GM19452 (cell line): ENCODE data around the gene SGF29.
"Not testable (repeated sequence)": the region's sequence is repeated elsewhere in the genome, so short reads cannot be mapped to it uniquely, and the experiment has no call there.

Source experiments
- ATAC-seq: cut with Tn5 transposase; IDR thresholded peaks from one replicate; pipeline ENCODE4 v1.9.1; 2021; ENCODE audit not compliant: unreplicated experiment

Gene SGF29

DNA sequence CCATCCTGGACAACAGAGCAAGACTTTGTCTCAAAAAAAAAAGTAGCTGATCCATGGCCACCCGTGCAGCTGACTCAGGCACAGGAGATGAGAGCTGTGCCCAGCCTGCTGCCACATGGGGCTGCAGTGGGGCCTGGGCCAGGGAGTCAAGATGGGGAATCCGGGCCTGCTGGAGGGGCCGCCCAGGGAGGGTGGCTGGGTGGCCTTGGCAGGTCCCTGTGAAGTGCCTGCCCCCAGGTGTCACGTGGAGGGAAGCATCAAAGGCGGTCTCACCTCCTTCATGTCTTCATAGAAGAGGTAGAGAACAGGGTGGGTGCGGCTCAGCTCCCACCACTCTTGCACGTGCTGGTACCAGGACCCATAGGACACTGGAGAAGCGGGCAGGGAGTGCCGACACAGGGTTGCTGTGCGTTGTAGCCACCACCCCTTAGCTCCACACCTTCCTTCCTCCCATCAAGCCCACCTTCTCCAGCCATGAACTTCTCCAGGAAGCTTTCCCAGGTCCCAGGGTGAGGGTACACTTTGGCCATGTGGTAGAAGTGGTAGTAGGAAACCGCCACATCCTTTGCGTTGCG is 39.3 kb downstream of the SGF29 start:
- ATAC-seq = no peak

DNA sequence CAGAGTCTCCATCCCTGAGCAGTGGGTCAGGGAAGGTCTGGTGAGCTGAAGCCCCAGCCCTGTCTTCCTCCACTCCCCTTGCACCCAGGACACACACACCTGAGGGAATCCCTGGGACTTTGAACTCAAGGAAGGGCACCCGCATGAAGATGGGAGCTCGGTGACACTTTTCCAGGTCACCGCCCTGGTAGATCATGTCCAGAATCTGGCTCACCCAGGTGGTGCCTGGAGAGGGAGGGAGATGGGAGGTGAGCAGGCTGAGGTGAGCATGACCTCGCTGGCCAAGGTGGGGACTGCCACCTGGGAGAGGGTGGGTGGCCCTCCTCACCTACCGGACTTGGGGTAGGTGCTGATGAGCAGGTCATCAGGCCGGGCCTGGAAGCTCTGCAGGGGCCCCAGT is 41.7 kb downstream of the SGF29 start:
- ATAC-seq = not testable (repeated sequence)

DNA sequence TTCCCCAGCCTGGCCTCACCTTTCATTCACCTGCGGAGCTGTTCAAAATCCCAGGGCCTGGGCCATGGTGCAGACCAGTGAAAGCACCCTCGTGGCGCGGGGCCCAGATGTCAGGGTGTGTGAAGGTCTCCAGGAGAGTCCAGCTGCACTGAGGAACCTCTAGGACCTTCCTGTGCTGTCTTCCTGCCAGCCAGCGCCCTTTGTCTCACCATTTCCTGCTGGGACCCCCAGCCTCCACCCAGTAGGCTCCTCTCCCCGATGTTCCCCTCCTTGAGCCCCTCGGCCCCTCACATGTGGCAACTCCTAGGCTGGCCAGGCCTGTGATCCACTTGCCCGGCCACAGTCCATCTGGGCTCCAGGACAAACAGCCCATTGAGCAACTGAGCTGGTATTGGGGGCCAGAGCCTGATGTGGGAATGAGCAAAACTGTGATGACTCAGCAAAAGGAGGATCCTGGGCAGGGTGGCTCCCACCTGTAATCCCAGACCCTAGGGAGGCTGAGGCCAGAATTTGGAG is 42.5 kb downstream of the SGF29 start:
- ATAC-seq = no peak

DNA sequence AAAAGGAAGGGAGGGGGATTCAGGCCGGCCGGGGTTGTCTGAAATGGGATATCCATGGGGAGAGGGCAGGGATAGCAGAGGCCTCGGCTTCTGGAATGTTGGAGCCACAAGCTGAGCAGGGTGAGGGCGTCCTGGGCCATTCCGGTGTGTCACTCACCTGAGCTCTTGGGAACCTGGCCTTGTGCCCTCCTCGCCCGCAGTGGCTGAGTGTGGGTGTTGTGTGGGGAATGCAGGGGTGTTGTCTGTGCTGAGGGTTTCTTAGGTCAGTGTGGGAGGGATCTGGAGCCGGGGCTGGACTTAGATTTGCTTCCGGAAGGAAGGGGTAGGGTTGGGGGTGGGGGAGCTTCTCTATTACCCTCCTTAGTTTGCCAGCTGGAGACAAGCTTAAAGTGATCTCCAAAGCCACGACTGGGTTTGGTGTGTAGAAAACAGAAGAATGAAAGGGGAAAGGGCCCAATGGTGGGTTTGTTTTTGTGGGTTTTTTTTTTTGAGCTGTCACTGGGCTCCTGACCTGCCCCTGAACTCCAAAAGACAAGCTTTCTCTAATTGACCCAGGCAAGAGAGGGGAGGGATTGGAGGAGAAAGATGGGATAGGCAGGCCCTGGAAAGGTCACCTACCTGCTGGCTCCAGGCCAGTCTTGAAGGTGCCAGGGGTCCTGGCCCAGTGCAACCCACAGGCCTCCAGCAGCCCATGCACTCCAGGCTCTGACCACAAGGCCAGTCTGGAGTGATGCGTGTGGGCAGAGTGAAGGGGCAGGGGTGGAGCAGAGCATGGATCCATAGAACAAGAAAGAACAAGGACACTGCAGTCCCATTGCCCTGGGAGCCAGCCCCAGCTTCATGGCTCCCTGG is 43.3 kb downstream of the SGF29 start, which contains the start of gene SULT1A2:
TSS of gene SULT1A2 (minus strand) at position 211 of the 852 bp plus-strand sequence. CDS start 1,120 bp downstream, outside the sequence.
- ATAC-seq = no peak

DNA sequence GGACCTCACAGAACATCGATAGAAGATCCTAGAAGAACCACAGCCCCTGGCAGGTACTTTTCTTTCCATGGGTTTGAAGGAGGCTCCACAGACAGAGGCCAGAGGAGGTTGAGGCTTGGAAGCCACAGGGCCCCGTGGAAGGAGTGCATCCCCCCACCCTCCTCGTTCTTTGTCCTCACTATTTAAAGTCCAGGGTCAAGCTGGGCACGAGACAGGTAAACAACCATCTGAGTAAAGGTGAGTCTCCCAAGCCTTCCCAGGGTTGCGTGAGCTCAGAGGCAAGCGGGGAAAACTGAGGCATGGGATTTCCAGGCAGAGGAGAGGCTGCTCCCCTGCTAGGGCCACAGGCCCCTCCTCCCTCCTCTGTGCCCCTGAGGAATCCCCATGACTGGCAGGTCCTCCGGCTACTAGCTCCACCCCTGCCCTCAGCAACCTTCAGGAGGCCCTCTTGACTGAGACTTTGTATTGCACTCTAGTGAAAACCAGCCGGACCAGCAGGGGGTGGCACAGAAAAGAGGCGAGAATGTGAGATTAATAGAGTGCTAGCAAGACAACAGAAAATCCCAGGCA is 44.1 kb downstream of the SGF29 start:
- ATAC-seq = no peak

DNA sequence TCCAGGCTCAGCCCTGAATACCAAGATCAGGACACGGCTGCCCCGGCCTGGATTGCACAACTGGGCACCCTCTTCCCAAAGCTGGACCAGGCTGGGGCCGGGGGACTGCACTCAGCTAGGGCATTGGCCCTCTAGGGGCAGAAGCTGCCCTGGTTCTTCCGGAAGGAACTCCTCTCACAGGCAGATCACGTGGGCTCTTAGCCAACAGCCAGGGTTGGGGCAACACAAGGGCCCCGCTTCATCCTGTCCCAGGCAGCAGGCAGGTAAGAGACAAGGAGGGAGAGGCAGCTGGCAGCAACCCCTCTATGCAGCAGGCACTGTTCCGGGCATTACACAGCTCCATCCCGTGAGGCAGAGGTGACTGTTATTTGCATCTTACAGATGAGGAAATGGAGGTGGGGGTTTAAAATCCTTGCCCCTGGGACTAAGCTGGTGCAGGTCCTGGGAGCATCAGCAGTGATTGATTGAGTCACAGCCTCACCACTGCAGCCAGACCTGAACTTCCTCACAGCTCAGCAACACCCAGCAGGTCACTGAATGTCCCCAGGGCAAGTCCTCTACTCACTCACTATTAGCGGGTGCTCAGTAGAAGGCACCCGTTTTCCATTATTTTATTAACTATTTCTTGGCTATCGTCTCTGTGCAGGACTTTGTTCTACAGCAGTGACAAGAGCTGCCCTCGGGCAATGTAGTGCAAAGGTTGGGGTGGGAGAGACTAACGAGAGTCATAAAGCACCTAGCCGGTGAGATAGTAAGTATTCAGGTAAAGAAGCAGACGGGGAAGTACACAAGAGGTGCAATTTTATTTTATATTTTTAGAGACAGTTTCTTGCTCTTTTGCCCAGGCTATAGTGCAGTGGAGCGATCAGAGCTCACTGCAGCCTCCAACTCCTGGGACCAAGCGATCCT is 45.9 kb downstream of the SGF29 start:
- ATAC-seq = peak; percentile 56

DNA sequence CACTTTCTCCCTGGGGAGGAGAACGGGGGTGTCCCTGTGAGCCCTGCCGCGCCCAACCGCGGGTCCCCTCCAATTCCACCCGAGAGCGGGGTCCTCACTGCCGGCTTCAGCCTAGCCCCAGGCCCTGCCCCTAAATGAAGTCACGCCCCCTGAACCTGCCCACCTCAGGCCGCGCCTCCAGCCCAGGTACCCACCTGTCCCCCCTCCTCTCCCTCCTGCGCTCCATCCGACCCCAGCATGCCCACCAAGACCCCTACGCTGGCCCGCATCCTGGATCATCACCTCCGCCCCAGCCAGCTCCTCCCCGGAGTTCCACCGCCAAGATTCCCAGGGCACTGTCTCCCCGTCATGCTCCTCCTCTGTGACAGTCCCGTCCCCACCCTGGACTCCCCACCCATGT is 47.2 kb downstream of the SGF29 start:
- not testable (repeated sequence) for ATAC-seq

DNA sequence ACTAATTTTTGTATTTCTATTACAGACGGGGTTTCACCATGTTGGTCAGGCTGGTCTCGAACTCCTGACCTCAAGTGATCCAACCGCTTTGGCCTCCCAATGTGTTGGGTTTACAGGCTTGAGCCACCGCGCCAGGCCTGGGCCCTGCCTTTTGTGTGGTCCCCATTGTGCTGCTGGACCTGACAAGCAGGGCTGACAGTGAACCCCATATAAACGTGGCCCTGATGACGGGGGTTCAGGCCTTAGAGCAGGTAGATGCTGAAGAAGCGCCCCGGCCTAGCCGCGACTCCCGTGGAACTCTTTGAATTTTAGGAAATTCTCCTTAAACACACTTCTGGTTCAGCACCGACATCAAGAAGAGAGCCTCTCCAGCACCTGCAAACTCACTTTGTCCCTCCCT is 47.9 kb downstream of the SGF29 start:
- not testable (repeated sequence) for ATAC-seq

DNA sequence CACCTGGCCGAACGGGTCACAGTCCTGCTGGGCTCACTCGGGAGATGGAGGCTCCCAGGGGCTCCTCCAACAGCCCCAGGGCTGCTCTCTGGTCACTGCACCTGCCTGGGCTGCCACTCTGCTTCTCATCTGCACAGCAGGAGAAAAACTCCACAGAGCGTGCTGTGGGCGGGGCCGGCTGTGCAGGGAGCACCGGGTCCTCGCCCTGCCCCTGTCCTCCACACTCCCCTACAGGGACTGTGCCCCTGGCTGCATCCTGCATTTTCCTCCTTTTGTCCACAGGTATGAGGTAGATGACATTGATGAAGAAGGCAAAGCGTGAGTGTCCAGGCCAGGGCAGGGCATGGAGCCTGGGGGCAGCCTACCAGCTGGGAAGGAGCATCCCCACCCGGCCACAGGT is 48.3 kb downstream of the SGF29 start:
- ATAC-seq = not testable (repeated sequence)

DNA sequence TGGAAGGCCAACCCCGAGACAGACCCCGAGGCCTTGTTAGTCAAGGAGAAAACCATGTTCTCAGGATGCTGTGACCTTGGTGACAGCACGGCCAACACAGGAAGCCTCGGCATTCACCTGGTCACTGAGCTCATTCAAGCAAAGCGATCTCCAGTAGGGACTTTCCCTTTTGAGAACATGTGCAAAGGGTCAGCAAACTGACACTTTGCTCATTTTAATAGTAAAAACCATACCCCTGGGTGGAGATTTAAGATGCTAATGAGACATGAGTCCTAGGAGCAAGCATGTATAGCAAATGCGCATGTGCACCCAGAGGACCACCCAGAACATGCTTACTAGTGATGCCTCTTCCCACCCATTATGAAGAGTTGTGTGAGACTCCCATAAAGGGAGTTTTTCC is 48.8 kb downstream of the SGF29 start:
- ATAC-seq = no peak

DNA sequence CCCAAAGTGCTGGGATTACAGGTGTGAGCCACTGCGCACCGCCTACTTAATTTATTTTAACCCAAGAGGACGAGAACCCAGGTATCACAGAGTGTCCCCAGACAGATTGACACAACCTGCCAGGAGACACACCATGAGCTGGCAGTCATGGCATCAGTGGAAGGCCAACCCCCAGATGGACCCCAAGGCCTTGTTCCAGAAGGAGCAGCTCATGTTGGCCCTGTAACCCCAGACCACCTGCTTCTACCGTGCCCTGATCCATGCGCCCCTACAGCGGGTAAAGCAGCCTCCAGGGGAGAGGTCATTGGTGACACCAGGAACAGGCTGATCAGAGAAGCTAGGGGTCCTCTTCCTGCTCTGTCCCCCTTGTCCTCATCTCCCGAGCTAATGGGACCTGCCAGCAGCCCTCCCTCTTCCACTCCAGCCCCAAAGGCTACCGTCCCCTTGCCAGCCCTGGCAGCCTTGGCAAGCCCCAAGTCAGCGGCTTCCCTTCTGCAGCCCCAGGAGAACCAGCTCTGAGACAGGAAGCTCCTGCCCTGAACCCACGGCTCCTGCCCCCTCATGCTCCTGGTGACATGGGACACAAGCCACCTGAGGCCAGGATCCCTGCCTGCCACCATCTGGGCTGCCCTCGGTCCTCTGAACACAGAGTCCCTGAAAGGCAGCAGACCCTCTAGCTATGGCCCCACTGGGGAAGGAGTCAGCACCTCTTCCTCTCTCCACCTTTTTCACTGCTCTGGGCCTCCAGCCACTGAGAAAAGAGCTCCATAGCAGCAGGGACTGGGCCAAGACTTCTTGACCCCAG is 49.9 kb downstream of the SGF29 start:
- ATAC-seq = no peak

DNA sequence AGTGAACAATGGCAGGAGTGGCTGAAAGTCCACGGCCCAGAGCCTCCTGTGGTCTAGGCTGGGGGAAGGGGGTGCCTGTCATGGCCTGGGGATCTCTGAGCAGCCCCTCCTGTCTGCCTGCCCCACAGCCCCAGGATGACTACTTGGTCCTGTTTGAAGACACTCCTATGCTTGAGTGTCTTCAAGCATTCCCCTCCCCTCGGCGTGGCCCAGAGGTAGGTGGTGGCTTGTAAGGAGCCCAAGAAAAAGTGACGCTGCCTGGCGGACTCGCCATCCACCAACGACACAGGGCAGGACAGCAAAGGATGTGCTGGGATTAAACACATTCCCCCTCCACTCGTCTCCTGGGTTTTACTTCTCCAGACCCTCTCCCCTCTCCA is 50.5 kb downstream of the SGF29 start:
- ATAC-seq = no peak

DNA sequence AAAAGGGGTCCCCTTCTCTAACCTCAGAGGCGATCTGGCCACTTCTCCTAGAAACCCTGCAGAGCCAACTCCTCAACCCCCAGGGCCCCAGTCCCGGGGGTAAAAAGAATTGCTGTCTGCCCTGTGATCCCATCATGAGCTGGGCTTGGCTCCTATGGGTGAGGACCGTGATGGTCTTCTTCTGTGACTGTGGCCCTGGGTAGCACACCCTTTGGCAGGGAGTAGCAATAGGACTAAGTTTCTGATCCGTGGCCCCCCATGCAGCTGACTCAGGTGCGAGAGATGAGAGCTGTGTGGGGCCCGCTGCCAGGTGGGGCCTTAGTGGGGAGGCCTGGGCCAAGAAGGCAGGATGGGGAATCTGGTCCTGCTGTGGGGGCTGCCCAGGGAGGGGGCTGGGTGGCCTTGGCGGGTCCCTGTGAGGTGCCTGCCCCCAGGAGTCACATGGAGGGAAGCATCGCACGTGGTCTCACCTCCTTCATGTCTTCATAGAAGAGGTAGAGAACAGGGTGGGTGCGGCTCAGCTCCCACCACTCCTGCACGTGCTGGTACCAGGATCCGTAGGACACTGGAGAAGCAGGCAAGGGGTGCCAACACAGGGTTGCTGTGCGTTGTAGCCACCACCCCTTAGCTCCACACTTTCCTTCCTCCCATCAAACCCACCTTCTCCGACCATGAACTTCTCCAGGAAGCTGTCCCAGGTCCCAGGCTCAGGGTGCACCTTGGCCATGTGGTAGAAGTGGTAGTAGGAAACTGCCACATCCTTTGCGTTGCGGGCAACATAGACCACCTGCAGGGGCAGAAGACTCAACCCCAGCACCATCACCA is 52.8 kb downstream of the SGF29 start:
- no peak for ATAC-seq

DNA sequence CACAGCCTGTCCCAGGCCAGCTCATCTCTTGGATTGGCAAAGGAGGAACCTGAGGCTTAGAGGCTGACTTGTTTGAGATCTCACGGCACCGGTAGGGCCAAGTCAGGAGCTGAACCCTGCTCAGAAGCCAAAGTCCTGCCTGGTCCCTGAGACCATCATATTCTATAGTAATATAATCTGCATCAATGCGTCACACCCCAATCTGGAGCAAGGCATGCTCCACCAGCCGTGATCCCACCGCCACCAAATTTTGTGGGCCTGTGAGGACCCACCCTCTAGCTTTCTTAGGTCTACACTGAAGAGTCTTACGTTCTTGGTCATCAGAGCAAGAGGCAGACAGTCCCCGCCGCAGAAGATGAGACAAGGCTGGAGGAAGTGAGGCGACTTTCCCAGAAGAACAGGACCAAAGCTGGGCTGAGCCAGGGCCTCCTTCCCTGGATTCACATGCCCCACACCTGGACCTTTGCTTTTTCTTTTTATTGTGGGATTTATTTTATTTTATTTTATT is 53.5 kb downstream of the SGF29 start:
- no peak for ATAC-seq

DNA sequence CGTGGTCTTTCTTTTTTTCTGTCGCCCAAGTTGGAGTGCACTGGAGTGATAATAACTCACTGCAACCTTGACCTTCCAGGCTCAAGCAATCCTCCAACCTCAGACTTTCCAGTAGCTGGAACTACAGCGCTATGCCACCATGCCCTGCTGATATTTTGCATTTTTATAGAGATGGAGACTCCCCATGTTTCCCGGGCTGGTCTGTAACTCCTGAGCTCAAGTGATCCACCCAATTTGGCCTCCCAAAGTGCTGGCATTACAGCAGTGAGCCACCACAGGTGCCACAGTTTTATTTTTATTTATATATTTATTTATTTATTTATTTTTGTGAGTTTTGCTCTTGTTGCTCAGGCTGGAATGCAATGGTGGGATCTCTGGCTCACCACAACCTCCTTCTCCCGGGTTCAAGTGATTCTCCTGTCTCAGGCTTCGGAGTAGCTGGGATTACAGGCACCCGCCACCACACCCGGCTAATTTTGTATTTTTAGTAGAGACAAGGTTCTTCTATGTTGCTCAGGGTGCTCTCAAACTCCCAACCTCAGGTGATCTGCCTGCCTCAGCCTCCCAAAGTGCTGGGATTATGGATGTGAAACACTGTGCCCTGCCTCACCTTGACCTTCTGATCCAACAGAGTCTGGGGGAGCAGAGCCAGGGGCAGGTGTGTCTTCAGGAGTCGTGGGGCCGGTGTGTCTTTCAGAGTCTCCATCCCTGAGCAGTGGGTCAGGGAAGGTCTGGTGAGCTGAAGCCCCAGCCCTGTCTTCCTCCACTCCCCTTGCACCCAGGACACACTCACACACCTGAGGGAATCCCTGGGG is 54.2 kb downstream of the SGF29 start:
- ATAC-seq = not testable (repeated sequence)

DNA sequence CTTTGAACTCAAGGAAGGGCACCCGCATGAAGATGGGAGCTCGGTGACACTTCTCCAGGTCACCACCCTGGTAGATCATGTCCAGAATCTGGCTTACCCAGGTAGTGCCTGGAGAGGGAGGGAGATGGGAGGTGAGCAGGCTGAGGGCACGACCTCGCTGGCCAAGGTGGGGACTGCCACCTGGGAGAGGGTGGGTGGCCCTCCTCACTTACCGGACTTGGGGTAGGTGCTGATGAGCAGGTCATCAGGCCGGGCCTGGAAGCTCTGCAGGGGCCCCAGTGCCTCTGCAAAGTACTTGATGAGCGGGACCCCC is 54.7 kb downstream of the SGF29 start:
- ATAC-seq = not testable (repeated sequence)

DNA sequence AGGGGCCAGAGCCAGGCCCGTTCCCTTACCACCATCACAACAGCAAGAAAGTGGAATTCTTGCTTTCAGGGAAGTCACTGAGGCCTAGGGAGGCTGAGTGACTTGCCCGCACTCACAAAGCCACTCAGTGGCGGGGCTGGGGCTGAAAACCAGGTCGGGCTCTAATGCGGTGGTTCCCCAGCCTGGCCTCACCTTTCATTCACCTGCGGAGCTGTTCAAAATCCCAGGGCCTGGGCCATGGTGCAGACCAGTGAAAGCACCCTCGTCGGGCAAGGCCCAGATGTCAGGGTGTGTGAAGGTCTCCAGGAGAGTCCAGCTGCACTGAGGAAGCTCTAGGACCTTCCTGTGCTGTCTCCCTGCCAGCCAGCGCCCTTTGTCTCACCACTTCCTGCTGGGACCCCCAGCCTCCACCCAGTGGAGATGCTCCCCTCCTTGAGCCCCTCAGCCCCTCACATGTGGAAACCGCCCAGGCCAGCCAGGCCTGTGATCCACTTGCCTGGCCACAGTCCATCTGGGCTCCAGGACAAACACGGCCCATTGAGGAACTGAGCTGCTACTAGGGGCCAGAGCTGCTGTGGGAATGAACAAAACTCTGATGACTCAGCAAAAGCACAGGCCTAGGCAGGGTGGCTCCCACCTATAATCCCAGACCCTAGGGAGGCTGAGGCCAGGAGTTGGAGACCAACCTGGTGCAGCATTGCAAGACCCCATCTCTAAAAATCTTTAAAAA is 55.3 kb downstream of the SGF29 start:
- ATAC-seq = not testable (repeated sequence)
